Liver (tissue), 9 donors: ENCODE measurements around the gene CRYGS. TPM values are rescaled to one million over a fixed set of nuclear protein-coding genes. Genes with fewer than 3 reads are reported as not detected.

Experiments
- DNase-seq: peaks from one replicate; pipeline ENCODE4 v3.0.0-alpha.2; 2017; ENCODE audit warnings: low spot score
- H3K27ac ChIP-seq, 2 donors: one replicate each; pipeline ENCODE4 v1.7.0; 2013; ENCODE audit warnings: inconsistent platforms in 2 of 2, low read length in 2 of 2, control low read depth in 1 of 2, low read depth in 1 of 2, mild to moderate bottlenecking in 1 of 2
- H3K27me3 ChIP-seq, 4 donors: one replicate each; pipeline versions ENCODE4 v1.6.1 to v1.7.0; 2013; ENCODE audit warnings: low read length in 3 of 4, inconsistent platforms in 1 of 4, mild to moderate bottlenecking in 1 of 4, moderate library complexity in 1 of 4; ENCODE audit not compliant: control insufficient read depth in 4 of 4, insufficient read depth in 4 of 4
- H3K36me3 ChIP-seq, 4 donors: one replicate each; pipeline versions ENCODE4 v1.6.1 to v1.7.0; 2013; ENCODE audit warnings: low read length in 3 of 4, mild to moderate bottlenecking in 3 of 4, low read depth in 1 of 4, moderate library complexity in 1 of 4; ENCODE audit not compliant: control insufficient read depth in 4 of 4, insufficient read depth in 3 of 4
- H3K4me1 ChIP-seq, 4 donors: one replicate each; pipeline versions ENCODE4 v1.6.1 to v1.7.0; 2013; ENCODE audit warnings: low read length in 3 of 4, mild to moderate bottlenecking in 3 of 4, moderate library complexity in 1 of 4; ENCODE audit not compliant: control insufficient read depth in 4 of 4, insufficient read depth in 4 of 4
- H3K4me3 ChIP-seq, 3 donors: one replicate each; pipeline versions ENCODE4 v1.6.1 to v1.7.0; 2013; ENCODE audit warnings: low read length in 3 of 3, control low read depth in 1 of 3, low read depth in 1 of 3, mild to moderate bottlenecking in 1 of 3
- H3K9ac ChIP-seq, 2 donors: one replicate each; pipeline ENCODE4 v1.7.0; 2013; ENCODE audit warnings: low read length in 2 of 2, mild to moderate bottlenecking in 2 of 2, moderate library complexity in 2 of 2, control low read depth in 1 of 2, low read depth in 1 of 2
- H3K9me3 ChIP-seq, 4 donors: one replicate each; pipeline versions ENCODE4 v1.6.1 to v1.7.0; 2013; ENCODE audit warnings: low read length in 3 of 4; ENCODE audit not compliant: control insufficient read depth in 4 of 4
- EGR1 ChIP-seq, 2 donors: IDR thresholded peaks; 2 replicates each; pipeline ENCODE4 v1.6.1; 2016 to 2018; ENCODE audit warnings: antibody characterized with exemption in 2 of 2, low read depth in 2 of 2
- FOXA1 ChIP-seq: IDR thresholded peaks from 2 replicates; pipeline ENCODE4 v1.6.1; 2016; ENCODE audit warnings: antibody characterized with exemption
- FOXA2 ChIP-seq: IDR thresholded peaks from 2 replicates; pipeline ENCODE4 v1.6.1; 2016; ENCODE audit warnings: antibody characterized with exemption
- GABPA ChIP-seq, 2 donors: IDR thresholded peaks in 1 of 2; conservative IDR thresholded peaks in 1 of 2; 2 replicates each; pipeline ENCODE4 v1.6.1; 2016; ENCODE audit warnings: antibody characterized with exemption in 2 of 2, mild to moderate bottlenecking in 1 of 2, moderate library complexity in 1 of 2
- HNF4A ChIP-seq, 2 donors: conservative IDR thresholded peaks; 2 replicates each; pipeline ENCODE4 v1.6.1; 2016; ENCODE audit warnings: antibody characterized with exemption in 2 of 2, mild to moderate bottlenecking in 2 of 2
- HNF4G ChIP-seq: IDR thresholded peaks from 2 replicates; pipeline ENCODE4 v1.6.1; 2016; ENCODE audit warnings: antibody characterized with exemption
- JUND ChIP-seq, 2 donors: IDR thresholded peaks; 2 replicates each; pipeline ENCODE4 v1.6.1; 2016; ENCODE audit warnings: antibody characterized with exemption in 2 of 2
- NR2F2 ChIP-seq: IDR thresholded peaks from 2 replicates; pipeline ENCODE4 v1.6.1; 2016; ENCODE audit warnings: antibody characterized with exemption
- RXRA ChIP-seq, 2 donors: IDR thresholded peaks; 2 replicates each; pipeline ENCODE4 v1.6.1; 2017 to 2018; ENCODE audit warnings: antibody characterized with exemption in 2 of 2, mild to moderate bottlenecking in 1 of 2
- SP1 ChIP-seq: IDR thresholded peaks from 2 replicates; pipeline ENCODE4 v1.6.1; 2018; ENCODE audit warnings: antibody characterized with exemption, mild to moderate bottlenecking
- YY1 ChIP-seq: IDR thresholded peaks from 2 replicates; pipeline ENCODE4 v1.6.1; 2016; ENCODE audit warnings: antibody characterized with exemption, mild to moderate bottlenecking
- WGBS: extraction: QIAGEN DNeasy Blood & Tissue Kit; methylation state at CpG from one replicate; pipeline ENCODE4 v1.1.7; 2013; 5-methylcytosine and 5-hydroxymethylcytosine counted together
- polyA plus RNA-seq, 2 donors: library from polyadenylated mRNA; stranded (reverse) in 1 of 2; unstranded in 1 of 2; fragments of 200-250 nt in 1 of 2; fragments of >200 nt in 1 of 2; fragmentation: Nextera tagmentation in 1 of 2; extraction: Ambion mirVana in 1 of 2; gene quantifications; one replicate each; pipeline versions ENCODE4 v1.2.1 to v1.2.3, GENCODE V29; 2013 to 2015
- total RNA-seq, 2 donors: library from RNA; depleted of rRNA; stranded (reverse); fragments of >200 nt; gene quantifications; one replicate each; pipeline ENCODE4 v1.2.3, GENCODE V29; 2014
- TF ChIP-seq, protein P1 (sequence below): IDR thresholded peaks from 2 replicates; pipeline ENCODE4 v1.6.1; 2016; ENCODE audit warnings: antibody characterized with exemption, mild to moderate bottlenecking
- TF ChIP-seq, protein P2 (sequence below): fragments of 150-350 bp; IDR thresholded peaks from 2 replicates; pipeline ENCODE4 v1.5.1; 2017; ENCODE audit warnings: improper control_type of control experiment, low read depth, low read length; ENCODE audit not compliant: missing input control
- TF ChIP-seq, protein P3 (sequence below): IDR thresholded peaks from 2 replicates; pipeline ENCODE4 v1.6.1; 2016; ENCODE audit warnings: antibody characterized with exemption
- TF ChIP-seq, protein P4 (sequence below): IDR thresholded peaks from 2 replicates; pipeline ENCODE4 v1.6.1; 2016; ENCODE audit warnings: antibody characterized with exemption
- TF ChIP-seq, protein P5 (sequence below): IDR thresholded peaks from 2 replicates; pipeline ENCODE4 v1.6.1; 2016; ENCODE audit warnings: antibody characterized with exemption
- donor health status: healthy.
- donor health status: healthy.
- donor health status: healthy.
- donor health status: healthy.
- donor health status: healthy.

Gene CRYGS
- 1 to 10 TPM; 1.2 to 3.6 TPM for total RNA-seq
- 1 to 10 TPM in 1 of 2 donors, under 1 TPM in 1; 0.53 to 1.2 TPM for polyA plus RNA-seq

- 87% methylated on average over 2 of the region's 2 CpGs for WGBS
- Histone ChIP-seq H3K4me3 (no peak within 1 kb of the TSS), H3K9me3 (no peaks in the 10 kb centered on the region), H3K27me3 (no peaks in the 10 kb centered on the region), H3K4me1 (peaks cover 0 to 5% (median 0%) of the 10 kb centered on the region in 4 donors), H3K9ac (no peak within 1 kb of the TSS), H3K27ac (no peak within 1 kb of the TSS), H3K36me3 (peaks cover 0 to 8% (median 2%) of the 10 kb centered on the region in 4 donors)
- DNase-seq = no peak
- TF ChIP-seq EGR1 (IDR thresholded peaks at IDR 0.05; ENCODE audit: low read depth in 2 of 2) = no peak
- TF ChIP-seq, protein P1, sequence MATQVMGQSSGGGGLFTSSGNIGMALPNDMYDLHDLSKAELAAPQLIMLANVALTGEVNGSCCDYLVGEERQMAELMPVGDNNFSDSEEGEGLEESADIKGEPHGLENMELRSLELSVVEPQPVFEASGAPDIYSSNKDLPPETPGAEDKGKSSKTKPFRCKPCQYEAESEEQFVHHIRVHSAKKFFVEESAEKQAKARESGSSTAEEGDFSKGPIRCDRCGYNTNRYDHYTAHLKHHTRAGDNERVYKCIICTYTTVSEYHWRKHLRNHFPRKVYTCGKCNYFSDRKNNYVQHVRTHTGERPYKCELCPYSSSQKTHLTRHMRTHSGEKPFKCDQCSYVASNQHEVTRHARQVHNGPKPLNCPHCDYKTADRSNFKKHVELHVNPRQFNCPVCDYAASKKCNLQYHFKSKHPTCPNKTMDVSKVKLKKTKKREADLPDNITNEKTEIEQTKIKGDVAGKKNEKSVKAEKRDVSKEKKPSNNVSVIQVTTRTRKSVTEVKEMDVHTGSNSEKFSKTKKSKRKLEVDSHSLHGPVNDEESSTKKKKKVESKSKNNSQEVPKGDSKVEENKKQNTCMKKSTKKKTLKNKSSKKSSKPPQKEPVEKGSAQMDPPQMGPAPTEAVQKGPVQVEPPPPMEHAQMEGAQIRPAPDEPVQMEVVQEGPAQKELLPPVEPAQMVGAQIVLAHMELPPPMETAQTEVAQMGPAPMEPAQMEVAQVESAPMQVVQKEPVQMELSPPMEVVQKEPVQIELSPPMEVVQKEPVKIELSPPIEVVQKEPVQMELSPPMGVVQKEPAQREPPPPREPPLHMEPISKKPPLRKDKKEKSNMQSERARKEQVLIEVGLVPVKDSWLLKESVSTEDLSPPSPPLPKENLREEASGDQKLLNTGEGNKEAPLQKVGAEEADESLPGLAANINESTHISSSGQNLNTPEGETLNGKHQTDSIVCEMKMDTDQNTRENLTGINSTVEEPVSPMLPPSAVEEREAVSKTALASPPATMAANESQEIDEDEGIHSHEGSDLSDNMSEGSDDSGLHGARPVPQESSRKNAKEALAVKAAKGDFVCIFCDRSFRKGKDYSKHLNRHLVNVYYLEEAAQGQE = no peak
- TF ChIP-seq FOXA1 = no peak
- TF ChIP-seq NR2F2 = no peak
- TF ChIP-seq, protein P2, sequence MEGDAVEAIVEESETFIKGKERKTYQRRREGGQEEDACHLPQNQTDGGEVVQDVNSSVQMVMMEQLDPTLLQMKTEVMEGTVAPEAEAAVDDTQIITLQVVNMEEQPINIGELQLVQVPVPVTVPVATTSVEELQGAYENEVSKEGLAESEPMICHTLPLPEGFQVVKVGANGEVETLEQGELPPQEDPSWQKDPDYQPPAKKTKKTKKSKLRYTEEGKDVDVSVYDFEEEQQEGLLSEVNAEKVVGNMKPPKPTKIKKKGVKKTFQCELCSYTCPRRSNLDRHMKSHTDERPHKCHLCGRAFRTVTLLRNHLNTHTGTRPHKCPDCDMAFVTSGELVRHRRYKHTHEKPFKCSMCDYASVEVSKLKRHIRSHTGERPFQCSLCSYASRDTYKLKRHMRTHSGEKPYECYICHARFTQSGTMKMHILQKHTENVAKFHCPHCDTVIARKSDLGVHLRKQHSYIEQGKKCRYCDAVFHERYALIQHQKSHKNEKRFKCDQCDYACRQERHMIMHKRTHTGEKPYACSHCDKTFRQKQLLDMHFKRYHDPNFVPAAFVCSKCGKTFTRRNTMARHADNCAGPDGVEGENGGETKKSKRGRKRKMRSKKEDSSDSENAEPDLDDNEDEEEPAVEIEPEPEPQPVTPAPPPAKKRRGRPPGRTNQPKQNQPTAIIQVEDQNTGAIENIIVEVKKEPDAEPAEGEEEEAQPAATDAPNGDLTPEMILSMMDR = no peak
- TF ChIP-seq, protein P3, sequence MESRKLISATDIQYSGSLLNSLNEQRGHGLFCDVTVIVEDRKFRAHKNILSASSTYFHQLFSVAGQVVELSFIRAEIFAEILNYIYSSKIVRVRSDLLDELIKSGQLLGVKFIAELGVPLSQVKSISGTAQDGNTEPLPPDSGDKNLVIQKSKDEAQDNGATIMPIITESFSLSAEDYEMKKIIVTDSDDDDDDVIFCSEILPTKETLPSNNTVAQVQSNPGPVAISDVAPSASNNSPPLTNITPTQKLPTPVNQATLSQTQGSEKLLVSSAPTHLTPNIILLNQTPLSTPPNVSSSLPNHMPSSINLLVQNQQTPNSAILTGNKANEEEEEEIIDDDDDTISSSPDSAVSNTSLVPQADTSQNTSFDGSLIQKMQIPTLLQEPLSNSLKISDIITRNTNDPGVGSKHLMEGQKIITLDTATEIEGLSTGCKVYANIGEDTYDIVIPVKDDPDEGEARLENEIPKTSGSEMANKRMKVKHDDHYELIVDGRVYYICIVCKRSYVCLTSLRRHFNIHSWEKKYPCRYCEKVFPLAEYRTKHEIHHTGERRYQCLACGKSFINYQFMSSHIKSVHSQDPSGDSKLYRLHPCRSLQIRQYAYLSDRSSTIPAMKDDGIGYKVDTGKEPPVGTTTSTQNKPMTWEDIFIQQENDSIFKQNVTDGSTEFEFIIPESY = no peak
- TF ChIP-seq, protein P4, sequence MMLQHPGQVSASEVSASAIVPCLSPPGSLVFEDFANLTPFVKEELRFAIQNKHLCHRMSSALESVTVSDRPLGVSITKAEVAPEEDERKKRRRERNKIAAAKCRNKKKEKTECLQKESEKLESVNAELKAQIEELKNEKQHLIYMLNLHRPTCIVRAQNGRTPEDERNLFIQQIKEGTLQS = no peak
- TF ChIP-seq, protein P5, sequence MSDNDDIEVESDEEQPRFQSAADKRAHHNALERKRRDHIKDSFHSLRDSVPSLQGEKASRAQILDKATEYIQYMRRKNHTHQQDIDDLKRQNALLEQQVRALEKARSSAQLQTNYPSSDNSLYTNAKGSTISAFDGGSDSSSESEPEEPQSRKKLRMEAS = no peak
- TF ChIP-seq JUND (IDR thresholded peaks at IDR 0.05) = no peak
- no peak for TF ChIP-seq HNF4G
- TF ChIP-seq GABPA (IDR thresholded peaks at IDR 0.05 in 1 of 2, conservative IDR thresholded peaks at IDR 0.05 in 1 of 2) = no peak
Measured at GRCh38 chr3:186544281-186544680, at the start of gene CRYGS. CRYGS (minus strand) TSS chr3:186544380; CDS start chr3:186544326, 54 bp downstream.

GRCh38 chr3:186593862-186594261 is 49.7 kb upstream of the CRYGS start:
- no peak overlapping the region for H3K4me3 ChIP-seq
- peak overlapping the region; percentile 57 to 69 for H3K27ac ChIP-seq
- peaks cover 17 to 56% (median 41%) of the 10 kb centered on the region in 4 donors for H3K4me1 ChIP-seq
- no peak for DNase-seq
- 37% methylated on average over 3 of the region's 3 CpGs for WGBS
- no peaks in the 10 kb centered on the region for H3K36me3 ChIP-seq
- peak overlapping the region in 1 of 2 donors; percentile 7 for H3K9ac ChIP-seq
- no peaks in the 10 kb centered on the region for H3K9me3 ChIP-seq
- no peaks in the 10 kb centered on the region for H3K27me3 ChIP-seq
- TF ChIP-seq, protein P1 = no peak
- TF ChIP-seq SP1 = peak; percentile 69
- TF ChIP-seq, protein P3 = no peak
- TF ChIP-seq RXRA (IDR thresholded peaks at IDR 0.05) = peak in 1 of 2 donors; percentile 20
- TF ChIP-seq GABPA (IDR thresholded peaks at IDR 0.05 in 1 of 2, conservative IDR thresholded peaks at IDR 0.05 in 1 of 2) = no peak
- TF ChIP-seq EGR1 (IDR thresholded peaks at IDR 0.05; ENCODE audit: low read depth in 2 of 2) = no peak
- no peak for TF ChIP-seq FOXA2
- peak; percentile 79 to 82 for TF ChIP-seq HNF4A (conservative IDR thresholded peaks at IDR 0.05)
- TF ChIP-seq FOXA1 = no peak
- no peak for TF ChIP-seq YY1
